HuH-7.5 (cell line): ENCODE measurements around the gene ST3GAL3.

ENCODE experiments used
- DNase-seq: peaks from one replicate; pipeline ENCODE4 v3.0.0; 2011; ENCODE audit warnings: low spot score

Gene ST3GAL3

DNA sequence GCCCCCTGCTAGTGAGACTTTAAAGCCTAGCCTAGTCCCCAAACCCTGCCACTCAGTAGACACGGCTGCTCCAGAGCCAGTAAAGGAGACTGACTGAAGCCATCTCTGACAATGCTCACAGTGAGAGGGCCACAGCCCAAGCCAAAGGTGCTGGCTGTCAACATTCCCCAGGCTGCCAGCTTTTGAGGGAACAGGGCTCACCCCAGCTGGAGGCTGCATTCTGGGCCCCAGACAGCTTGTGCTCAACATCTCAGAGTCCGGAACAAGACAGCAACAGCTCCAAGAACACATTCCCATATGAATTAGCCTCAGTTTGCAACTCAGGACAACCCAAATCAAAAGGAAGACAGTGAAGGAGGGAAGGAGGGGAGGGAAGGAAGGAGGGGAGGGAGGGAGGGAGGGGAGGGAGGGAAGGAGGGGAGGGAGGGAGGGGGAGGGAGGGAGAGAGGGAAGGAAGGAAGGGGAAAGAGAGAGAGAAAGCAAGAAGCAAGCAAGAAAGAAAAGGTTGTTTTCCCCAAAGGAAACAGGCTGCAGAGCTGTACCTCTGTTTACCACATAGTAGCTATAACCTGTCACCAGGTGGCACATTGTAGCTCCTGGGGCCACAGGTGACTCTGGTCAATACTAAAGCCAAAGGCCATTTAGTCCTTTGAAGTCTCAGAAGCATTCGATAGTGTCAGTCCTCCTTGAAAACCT, 231.7 kb downstream of the ST3GAL3 start:
- no peak for DNase-seq

- DNase-seq: no peak
These were observed 235.1 kb downstream of the ST3GAL3 start for GRCh38 chr1:43942411-43942810.

GRCh38 chr1:43944860-43945259, 237.5 kb downstream of the ST3GAL3 start:
- no peak for DNase-seq

DNA sequence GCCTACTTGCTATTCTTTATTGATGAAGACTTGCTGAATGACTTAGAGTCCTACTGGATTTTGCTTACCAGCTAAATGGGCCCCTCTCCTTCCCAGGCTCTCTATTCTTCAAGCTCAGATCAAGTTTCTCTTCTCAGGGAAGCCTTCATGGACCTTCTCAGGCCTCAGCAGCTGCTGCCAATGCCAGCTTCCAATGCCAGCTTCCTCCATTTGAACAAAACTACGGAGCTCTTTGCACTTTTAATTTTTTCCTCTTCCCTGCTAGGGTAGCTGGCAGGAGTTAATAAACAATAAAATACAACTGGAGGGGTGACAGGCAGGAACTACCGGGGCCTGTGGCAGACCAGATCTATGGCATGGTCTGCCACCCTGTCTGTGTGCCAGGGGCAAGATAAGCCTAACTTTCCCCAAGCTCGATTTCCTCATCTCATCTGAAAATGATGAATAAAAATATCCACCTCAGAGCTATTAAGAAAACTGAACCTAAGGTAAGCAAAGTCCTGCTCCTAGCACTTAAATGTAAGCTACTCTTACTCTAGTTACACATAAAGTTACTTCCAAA, 238.4 kb downstream of the ST3GAL3 start:
- no peak for DNase-seq

DNA sequence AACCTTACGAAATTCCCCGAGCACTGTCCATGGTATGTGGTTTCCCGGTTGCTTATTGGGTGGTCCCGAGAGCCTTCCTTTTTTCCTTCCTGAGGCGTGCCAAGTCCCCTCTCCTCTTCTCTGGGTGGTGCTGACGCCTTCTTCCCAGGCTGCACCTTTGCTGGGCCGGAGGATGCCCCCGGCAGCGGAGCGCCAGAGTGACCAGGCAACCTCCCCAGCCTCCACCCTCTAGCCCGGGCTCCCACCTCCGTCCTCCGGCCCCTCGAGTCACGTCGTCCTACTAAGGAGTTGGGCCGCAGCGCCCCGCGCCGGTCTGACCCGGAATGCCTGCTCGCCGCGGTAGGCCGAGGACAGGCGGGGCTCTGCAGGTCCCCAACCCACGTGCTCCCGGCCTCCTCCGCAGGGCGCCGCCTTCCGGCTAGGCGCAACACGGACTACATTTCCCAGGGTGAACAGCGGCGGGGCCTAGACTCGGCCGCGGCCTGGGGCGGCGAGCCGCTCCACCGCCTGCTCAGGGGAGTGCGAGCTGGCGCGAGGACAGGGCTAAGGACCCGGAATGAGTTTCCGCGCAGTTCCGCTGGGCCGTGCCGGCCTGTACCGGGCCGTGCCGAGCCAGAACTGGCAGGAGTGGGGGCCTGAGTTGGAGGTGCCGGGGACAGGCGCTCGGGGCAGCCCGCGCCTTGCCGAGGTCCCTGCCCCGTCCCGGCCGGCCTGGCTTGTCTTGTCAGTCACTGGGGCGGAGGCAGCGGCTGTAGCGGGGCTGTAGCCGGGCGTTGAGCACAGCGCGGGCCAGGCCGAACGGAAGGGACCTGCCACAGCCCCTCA, 239.1 kb downstream of the ST3GAL3 start, which contains the start of gene IPO13:
TSS of gene IPO13 (plus strand) at position 715 of the 825 bp plus-strand sequence. CDS start 651 bp downstream, outside the sequence.
- peak; percentile 95 for DNase-seq

DNA sequence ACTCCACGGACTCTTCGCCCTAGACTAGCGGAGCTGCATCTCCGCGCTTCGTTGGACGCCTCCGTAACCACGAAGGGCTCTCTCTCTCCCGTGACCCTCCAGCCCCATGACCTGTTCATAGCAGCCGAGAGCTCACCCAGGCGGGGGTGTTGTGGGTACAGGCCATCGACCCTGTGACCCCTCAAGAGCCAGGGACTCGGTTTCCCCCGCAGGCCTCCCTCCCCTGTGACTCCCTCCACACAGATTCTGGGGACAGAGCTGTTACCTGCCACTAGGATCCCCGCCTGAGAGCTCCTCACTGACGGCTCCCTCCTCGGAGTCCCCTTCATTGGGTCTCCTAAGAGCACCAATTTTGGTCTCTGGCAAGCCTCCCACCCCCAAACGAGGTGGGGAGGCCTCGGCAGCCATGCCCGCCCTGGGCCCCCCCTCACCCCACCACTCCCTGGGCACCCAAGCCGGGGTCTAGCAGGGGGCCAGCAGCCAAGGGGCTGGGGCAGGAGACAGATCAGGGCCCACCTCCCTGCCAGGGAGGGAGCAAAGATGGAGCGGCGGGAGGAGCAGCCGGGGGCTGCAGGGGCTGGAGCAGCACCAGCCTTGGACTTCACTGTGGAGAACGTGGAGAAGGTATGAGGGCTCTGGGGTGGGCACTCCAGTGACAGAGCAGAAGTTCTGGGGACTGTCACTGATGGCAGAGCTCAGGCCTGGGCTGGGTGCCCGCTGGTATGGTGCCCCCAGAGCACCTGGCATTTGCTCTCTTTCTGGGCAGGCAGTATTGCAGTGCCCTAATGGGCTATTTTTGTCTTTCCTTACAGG, 239.9 kb downstream of the ST3GAL3 start:
- DNase-seq: no peak

DNA sequence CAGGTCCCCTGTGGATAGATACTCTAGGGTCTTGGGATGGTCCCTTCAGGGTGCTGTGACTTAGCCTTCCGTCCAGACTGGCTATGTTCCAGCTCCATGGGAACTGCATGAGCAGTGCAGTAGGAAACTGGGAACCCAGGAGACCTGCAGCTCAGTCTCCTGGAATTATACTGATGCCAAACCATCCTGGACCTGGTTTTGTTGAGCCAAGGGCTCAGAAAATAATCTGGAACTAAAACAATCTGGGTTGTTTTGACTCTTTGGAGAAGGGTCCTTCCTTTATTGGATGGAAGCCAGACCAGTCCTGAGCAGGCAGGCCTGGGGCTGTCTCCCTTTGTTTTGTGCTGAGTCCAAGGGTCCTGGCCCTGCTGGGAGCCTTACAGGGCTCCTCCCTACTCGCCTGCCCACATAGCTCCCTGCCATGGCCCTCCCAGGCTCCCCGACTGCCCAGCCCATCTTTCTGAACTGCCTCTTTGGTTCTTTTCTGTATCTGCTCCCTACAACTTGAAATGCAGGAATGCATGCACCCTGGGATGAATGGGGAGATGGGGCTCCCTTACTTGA, 240.6 kb downstream of the ST3GAL3 start:
- no peak for DNase-seq

DNA sequence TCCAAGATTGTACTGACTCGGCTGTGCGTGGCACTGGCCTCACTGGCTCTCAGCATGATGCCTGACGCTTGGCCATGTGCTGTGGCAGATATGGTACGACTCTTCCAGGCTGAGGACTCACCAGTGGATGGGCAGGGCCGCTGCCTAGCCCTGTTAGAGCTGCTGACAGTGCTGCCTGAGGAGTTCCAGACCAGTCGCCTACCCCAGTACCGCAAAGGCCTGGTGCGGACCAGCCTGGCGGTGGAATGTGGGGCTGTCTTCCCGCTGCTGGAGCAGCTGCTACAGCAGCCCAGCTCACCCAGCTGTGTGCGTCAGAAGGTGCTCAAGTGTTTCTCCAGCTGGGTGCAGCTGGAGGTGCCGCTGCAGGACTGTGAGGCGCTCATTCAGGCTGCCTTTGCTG, 242.3 kb downstream of the ST3GAL3 start:
- DNase-seq: no peak

DNA sequence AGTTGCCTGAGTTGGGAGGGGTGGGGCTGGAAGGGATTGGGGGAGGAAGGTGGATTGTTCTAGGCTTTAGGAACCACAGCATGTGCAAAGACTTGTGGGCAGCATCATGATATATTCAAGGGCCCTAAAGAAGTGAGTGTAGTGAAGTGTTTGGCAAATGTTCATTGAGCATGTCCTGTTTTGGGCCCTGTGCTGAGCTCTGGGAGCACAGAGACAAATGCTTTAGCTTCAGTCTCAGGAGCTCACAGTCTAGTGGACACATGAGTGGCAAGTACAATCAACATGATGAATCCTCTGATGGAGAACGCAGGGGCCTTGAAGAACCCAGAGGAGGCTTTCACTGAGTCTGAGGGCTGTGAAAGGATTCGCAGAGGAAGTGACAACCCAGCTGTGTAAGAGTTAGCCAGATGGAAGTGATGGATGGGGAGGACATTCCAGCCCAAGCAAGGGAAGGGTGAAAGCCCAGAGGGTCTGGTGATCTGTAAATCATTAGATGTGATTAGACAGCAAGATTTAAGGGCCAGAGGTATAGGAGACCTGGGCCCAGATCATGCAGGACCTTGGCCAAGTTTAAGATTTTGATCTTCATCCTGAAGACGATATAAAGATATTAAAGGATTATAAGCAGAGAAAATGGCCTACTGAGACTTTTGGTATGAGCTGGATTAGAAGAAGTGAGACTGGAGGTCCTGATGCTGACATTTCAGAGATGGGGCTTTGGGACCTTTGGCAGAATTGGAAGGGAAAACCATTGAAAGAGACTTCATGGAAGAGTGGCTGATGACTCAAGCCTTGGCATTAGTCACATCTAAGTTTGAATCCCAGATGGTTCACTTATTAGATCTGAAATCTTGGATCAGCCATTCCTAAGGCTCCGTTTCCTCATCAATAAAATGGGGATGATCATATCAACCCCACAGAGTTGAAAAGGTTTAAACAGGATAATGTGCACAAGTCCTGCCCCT, 244.0 kb downstream of the ST3GAL3 start:
- DNase-seq: no peak

DNA sequence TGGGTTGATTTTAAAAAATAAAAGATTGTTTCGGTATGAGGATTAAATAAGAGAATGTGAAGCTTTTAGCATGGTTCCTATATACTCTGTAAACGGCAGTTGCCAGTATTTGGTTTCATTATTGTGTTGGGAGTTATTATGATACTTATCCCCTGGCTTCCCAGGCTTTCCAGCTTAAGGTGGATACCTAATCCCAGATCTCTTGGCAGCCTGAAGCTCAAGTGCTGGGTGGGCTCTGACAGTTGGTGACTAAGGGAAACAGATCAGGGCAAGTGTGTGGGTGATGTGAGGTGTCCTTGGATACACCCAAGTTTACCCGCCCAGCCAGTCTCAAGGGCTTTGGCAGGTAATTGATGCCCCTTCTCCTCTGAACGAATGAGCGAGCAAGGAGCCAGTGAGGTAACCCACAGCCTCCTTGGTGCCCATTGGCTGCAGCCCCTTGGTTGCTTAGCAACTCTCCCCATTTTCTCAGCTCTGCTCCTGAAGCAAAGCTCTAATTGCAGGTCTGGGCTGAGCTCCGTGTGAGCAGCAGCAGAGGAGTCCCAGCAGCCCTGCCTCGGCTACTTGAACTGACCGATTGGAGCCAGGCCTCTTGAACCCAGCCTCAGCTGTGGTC, 245.5 kb downstream of the ST3GAL3 start:
- DNase-seq: no peak

GRCh38 chr1:43953361-43953760, 246.0 kb downstream of the ST3GAL3 start:
- DNase-seq: no peak

- no peak for DNase-seq
These were observed 246.7 kb downstream of the ST3GAL3 start for GRCh38 chr1:43954036-43954435.

- DNase-seq: no peak
These were observed 248.9 kb downstream of the ST3GAL3 start for GRCh38 chr1:43956234-43956633.

- no peak for DNase-seq
These were observed 250.2 kb downstream of the ST3GAL3 start for GRCh38 chr1:43957407-43958040.

DNA sequence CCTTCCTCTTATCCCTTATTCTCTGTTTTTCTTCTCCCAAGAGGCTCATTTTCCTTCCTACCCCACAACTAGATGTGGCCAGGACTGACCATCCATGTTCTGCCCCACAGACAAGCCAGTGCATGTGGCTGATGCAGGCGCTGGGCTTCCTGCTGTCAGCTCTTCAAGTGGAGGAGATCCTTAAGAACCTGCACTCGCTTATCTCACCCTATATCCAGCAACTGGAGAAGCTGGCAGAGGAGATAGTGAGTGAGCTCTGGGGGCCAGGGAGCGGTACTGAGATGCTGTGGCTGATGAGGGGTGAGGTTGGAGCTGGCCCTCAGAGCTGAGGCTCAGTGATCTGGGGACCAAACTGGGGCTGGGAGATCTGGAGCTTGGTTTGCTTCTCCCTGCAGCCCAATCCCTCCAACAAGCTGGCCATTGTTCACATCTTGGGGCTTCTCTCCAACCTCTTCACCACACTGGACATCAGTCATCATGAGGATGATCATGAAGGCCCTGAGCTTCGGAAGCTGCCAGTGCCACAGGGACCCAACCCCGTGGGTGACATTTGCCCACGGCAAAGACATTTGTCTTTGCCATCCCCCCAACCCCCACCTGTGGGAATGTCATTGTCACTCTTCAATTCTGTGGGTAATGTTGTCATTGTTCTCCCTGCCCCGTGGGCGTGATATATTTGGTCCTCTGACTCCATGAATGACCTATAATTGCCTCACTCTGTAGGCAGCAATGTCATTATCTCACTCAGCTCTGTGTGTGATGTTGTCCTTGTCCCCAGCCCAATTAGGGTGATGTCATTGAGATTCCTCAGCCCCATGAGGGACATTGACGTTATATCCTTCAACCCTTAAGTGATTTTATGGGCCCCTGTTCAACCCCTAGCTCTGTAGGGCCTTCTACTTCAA, 251.3 kb downstream of the ST3GAL3 start:
- DNase-seq: no peak

DNA sequence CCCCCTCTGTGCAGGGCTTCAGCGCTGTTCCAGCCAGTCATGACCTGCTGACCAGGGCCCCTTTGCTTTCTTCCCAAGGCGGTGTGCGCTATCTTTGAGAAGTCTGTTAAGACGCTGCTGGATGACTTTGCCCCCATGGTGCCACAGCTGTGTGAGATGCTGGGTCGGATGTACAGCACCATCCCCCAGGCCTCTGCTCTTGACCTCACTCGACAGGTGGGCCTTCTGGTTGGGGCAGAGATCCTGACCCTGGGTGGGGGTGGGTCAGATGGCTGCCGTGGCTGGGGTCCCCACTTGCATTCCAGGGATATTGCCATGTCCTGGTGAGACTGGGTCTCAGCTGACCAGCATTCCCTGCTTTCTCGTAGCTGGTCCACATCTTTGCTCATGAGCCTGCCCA, 253.5 kb downstream of the ST3GAL3 start:
- no peak for DNase-seq

DNA sequence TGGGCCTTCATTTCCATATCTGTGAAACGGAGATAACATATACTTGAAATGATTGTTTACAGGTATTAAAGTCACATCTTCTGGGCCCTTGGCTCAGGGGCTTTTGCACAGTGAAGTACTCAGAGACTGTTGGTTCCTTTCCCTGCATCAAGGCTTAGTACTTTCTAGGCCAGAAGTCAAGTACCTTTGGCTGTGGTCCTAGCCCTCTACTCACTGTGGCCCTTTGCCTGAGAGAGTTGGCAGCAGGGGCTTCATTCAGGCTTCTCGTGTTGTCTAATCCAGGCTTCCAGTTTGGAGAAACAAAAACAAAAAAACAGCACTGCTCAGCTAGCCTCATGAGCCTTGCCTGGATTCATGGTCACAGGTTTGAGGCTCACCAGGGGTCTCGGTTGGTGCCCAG, 254.4 kb downstream of the ST3GAL3 start:
- no peak for DNase-seq

DNA sequence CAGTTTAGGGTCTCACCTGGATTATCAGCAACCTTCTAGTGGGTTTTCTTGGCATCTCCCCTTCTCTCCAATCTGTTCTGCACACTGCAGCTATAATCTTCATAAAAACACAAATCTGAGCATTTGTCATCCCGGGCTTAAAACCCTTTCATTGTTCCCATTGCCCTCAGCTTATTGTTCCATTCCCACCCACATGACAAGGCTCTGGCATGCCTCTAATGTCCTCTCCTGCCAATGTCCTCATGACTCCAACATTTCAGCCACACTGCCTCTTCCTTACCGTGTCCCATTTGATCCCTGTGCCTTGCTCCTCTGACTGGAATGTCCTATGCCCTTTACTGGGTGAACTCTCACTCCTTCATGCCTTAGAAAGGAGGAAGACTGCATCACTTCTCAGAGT, 255.0 kb downstream of the ST3GAL3 start:
- no peak for DNase-seq

DNA sequence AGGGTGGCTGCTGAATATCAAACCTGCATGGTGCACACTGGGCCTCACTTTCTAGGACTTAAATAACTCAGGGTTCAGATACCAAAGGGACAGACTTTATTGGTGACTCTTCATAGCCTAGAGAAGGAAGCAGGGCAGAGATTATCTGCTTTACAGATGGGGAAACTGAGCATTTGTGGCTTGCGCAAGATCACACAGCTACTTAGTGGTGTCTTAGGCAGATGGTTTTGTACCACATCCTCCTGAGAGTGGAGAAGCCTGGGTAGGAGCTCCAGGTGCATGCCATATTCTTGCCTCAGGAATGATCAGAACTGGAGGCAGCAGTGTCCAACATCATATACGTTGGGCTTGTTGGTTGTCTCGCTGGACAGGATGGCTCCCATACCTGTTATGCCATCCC, 255.7 kb downstream of the ST3GAL3 start:
- no peak for DNase-seq
